Skeletal muscle tissue (tissue), 4 donors: Measurements from ENCODE around the gene JUNB. TPM values are rescaled to one million over a fixed set of nuclear protein-coding genes. Genes with fewer than 3 reads are reported as not detected.

ENCODE experiments used
- H3K27ac ChIP-seq: one replicate; pipeline ENCODE4 v1.7.0; 2013; ENCODE audit warnings: mild to moderate bottlenecking, low read depth, low read length, inconsistent platforms
- H3K27me3 ChIP-seq, 3 donors: one replicate each; pipeline ENCODE4 v1.7.0; 2013; ENCODE audit warnings: low read length in 3 of 3; ENCODE audit not compliant: control insufficient read depth in 3 of 3, insufficient read depth in 3 of 3
- H3K36me3 ChIP-seq, 3 donors: one replicate each; pipeline ENCODE4 v1.7.0; 2013; ENCODE audit warnings: low read length in 3 of 3; ENCODE audit not compliant: control insufficient read depth in 3 of 3, insufficient read depth in 3 of 3
- H3K4me1 ChIP-seq, 3 donors: one replicate each; pipeline ENCODE4 v1.7.0; 2013; ENCODE audit warnings: low read length in 3 of 3, mild to moderate bottlenecking in 3 of 3; ENCODE audit not compliant: control insufficient read depth in 3 of 3, insufficient read depth in 3 of 3
- H3K4me3 ChIP-seq, 3 donors: one replicate each; pipeline ENCODE4 v1.7.0; 2013; ENCODE audit warnings: low read length in 3 of 3
- H3K9ac ChIP-seq, 3 donors: one replicate each; pipeline ENCODE4 v1.7.0; 2013; ENCODE audit warnings: low read length in 3 of 3, mild to moderate bottlenecking in 3 of 3, moderate library complexity in 2 of 3, low read depth in 1 of 3
- H3K9me3 ChIP-seq, 3 donors: one replicate each; pipeline ENCODE4 v1.7.0; 2013; ENCODE audit warnings: low read length in 3 of 3; ENCODE audit not compliant: control insufficient read depth in 3 of 3
- total RNA-seq: library from RNA; depleted of rRNA; stranded (reverse); fragments of >200 nt; gene quantifications from one replicate; pipeline ENCODE4 v1.2.3, GENCODE V29; 2014
- donor health status: Osteomylitis.

The JUNB gene
- total RNA-seq, 1 donor from 2014 or later: 31.3 TPM

- Histone ChIP-seq H3K27me3 (no peaks in the 10 kb centered on the region), H3K36me3 (peaks cover 11 to 26% (median 26%) of the 10 kb centered on the region in 3 donors), H3K9ac (peak overlapping the region in 1 of 3 donors; percentile 25), H3K27ac (no peak overlapping the region), H3K4me1 (peaks cover 43 to 61% (median 55%) of the 10 kb centered on the region in 3 donors), H3K4me3 (no peak overlapping the region), H3K9me3 (no peaks in the 10 kb centered on the region)
Observed at GRCh38 chr19:12770922-12771321, 20.4 kb upstream of the JUNB start.

GRCh38 chr19:12772323-12772722 is 19.0 kb upstream of the JUNB start:
- Histone ChIP-seq H3K4me1 (peaks cover 44 to 58% (median 57%) of the 10 kb centered on the region in 3 donors), H3K4me3 (peak overlapping the region in 1 of 3 donors; percentile 54), H3K36me3 (peaks cover 10 to 21% (median 21%) of the 10 kb centered on the region in 3 donors), H3K27me3 (no peaks in the 10 kb centered on the region), H3K27ac (peak overlapping the region; percentile 85), H3K9ac (peak overlapping the region in 2 of 3 donors; percentile 24 to 60), H3K9me3 (no peaks in the 10 kb centered on the region)

DNA sequence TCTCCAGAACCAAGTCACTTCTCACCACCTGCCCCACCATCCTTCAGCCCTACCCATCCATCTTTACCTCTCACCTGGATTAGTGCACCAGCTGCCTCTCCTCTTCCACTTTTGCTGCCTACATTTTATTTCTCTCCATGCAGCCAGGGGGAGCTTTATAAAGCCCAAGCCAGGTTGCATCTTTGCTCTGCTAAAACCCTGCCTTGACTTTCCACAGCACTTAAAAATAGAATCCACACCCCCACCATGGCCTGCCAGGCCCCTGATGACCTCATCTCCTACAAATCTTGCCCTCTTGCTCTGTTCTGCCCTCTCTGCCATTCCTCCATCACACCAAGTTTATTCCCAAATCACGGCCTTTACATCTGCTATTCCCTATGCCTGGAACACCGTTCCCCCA is 17.7 kb upstream of the JUNB start:
- H3K4me1 ChIP-seq: peaks cover 51 to 67% (median 65%) of the 10 kb centered on the region in 3 donors
- peak overlapping the region; percentile 85 for H3K27ac ChIP-seq
- peak overlapping the region in 2 of 3 donors; percentile 24 to 45 for H3K9ac ChIP-seq
- no peaks in the 10 kb centered on the region for H3K27me3 ChIP-seq
- H3K4me3 ChIP-seq: peak overlapping the region in 1 of 3 donors; percentile 35
- no peaks in the 10 kb centered on the region for H3K9me3 ChIP-seq
- H3K36me3 ChIP-seq: peaks cover 5 to 15% (median 13%) of the 10 kb centered on the region in 3 donors

DNA sequence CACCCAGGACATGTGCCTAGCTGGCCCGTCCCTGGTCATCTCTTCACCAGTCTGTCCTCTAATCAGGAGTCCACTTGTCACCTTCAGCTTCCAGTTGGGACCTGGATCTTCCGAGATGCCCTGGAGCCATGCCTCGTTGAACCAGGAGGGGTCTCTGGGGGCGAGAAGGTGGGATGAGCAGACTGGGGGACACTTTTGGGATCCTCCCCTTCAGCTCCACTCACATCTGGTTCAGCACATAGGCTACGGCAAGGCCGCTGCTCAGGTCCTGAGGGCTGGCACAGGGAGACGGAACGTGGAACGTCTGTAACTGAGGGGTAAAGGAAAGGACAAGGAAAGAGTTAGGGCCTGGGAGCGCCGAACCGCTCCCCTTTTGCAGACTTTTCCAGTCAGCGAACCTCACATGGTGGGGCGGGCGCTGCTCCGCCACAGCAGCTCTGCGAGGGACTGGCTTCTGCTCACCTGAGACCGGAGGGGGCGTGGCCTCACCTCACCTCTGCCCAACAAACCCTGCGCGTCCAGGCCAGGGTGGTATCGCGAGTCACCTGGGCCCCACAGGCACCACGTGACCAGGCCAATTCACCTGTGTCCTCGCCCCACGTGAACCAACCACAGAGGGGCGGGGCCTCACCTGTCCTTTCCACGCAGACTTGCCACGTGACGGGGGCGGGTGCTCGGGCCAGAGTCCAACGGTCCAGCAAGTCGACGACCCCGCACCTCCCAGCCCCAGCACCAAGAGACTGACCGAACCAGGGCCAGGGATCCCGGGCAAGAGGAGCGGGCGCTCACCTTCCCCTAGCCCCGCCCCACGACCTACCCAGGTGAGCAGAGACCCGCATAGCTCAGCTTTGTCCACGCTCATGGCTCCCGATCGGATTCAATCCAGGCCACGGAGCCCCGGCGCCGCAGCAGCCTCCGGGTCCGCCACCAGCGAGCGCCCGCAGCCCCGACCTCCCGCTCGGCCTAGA is 16.4 kb upstream of the JUNB start, which contains the start of gene HOOK2:
HOOK2 (minus strand) TSS at position 965 of the 968 bp plus-strand sequence; CDS start at position 862, 103 bp downstream.
- H3K27ac ChIP-seq: peak within 1 kb of the TSS; percentile 85
- H3K4me3 ChIP-seq: peak within 1 kb of the TSS; percentile 78 to 89 (median 88)
- no peaks in the 10 kb centered on the region for H3K27me3 ChIP-seq
- peaks cover 60 to 74% (median 74%) of the 10 kb centered on the region in 3 donors for H3K4me1 ChIP-seq
- H3K36me3 ChIP-seq: peaks cover 5 to 13% (median 12%) of the 10 kb centered on the region in 3 donors
- H3K9ac ChIP-seq: peak within 1 kb of the TSS; percentile 84 to 94 (median 91)
- H3K9me3 ChIP-seq: no peaks in the 10 kb centered on the region

- Histone ChIP-seq H3K9me3 (no peaks in the 10 kb centered on the region), H3K27ac (peak overlapping the region; percentile 81), H3K27me3 (no peaks in the 10 kb centered on the region), H3K36me3 (peaks cover 0 to 4% (median 0%) of the 10 kb centered on the region in 3 donors), H3K4me3 (peak overlapping the region; percentile 79 to 91 (median 87)), H3K9ac (peak overlapping the region; percentile 88 to 91 (median 89)), H3K4me1 (peaks cover 49 to 58% (median 56%) of the 10 kb centered on the region in 3 donors)
Observed at GRCh38 chr19:12777217-12778016, 13.9 kb upstream of the JUNB start.

DNA sequence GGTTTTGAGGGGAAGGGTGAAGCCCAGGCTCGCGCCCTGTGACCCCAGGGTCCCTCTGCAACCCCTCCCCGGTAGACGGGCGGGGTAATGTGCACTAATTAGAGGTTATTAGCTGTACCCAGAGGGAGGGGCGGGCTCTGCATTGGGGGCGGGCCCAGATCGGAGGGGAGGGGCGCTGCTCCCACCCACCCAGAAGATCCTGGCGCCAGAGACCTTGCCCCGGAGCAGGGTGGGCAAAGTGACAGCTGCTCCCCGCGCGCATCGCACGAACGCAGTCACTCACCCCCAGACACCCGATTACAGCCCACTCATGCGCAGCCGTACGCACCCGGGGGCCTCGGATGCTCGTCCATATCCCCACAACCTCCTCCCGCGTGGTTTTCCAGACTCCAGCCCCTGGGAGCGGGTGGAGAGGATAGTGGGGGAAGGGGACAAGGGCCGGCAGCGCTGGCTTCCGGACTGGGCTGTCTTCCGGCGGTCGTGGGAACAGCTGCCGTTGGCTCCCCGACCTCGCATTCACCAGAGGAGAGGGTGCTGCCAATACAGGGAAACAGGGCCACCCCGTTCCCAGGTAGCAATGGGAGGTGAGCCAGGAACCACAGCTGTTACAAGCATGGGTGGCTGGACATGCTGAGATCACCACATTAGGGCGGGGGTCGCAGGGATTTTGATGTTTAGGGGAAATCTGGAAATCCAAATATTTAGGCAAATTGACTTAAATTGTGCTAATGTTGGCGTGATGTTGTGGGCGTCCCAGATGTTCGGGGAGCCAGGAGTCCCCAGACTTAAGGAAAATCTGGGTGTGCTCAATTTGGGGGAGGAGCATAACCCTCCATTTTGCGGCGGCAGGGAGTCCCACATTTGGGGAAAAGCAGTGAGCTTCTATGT is 13.0 kb upstream of the JUNB start:
- Histone ChIP-seq H3K4me3 (peak overlapping the region; percentile 79 to 91 (median 87)), H3K9ac (peak overlapping the region; percentile 88 to 91 (median 89)), H3K36me3 (peaks cover 0 to 4% (median 0%) of the 10 kb centered on the region in 3 donors), H3K27me3 (no peaks in the 10 kb centered on the region), H3K4me1 (peaks cover 46 to 56% (median 53%) of the 10 kb centered on the region in 3 donors), H3K27ac (peak overlapping the region; percentile 81), H3K9me3 (no peaks in the 10 kb centered on the region)

DNA sequence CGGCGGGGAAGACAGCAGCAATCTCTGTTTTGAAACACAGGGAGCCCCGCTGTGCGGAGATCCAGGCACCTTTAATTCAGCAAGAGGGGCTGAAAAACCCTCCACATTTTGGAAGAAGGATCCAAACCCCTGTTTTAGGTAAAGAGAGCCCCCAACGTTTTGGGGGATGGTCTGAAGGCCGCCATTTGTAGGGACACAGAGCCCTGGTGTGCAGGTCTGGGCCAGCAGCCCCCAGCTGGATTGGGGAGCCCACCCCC is 12.5 kb upstream of the JUNB start:
- H3K27me3 ChIP-seq: no peaks in the 10 kb centered on the region
- peak overlapping the region in 2 of 3 donors; percentile 87 to 91 for H3K4me3 ChIP-seq
- peaks cover 0 to 4% (median 0%) of the 10 kb centered on the region in 3 donors for H3K36me3 ChIP-seq
- peak overlapping the region; percentile 88 to 91 (median 89) for H3K9ac ChIP-seq
- H3K27ac ChIP-seq: peak overlapping the region; percentile 81
- H3K4me1 ChIP-seq: peaks cover 45 to 55% (median 52%) of the 10 kb centered on the region in 3 donors
- no peaks in the 10 kb centered on the region for H3K9me3 ChIP-seq

GRCh38 chr19:12779162-12779993 is 11.9 kb upstream of the JUNB start:
- Histone ChIP-seq H3K9me3 (no peaks in the 10 kb centered on the region), H3K36me3 (peaks cover 0 to 3% (median 0%) of the 10 kb centered on the region in 3 donors), H3K27ac (peak overlapping the region; percentile 81), H3K9ac (peak overlapping the region; percentile 30 to 89 (median 88)), H3K4me3 (peak overlapping the region in 1 of 3 donors; percentile 87), H3K4me1 (peaks cover 41 to 54% (median 52%) of the 10 kb centered on the region in 3 donors), H3K27me3 (no peaks in the 10 kb centered on the region)
